Esophagus squamous epithelium (tissue), 5 donors: ENCODE measurements around the gene ADARB2. TPM values are rescaled to one million over a fixed set of nuclear protein-coding genes. Genes with fewer than 3 reads are reported as not detected.

Experiments used
- DNase-seq: peaks from one replicate; lab custom pipeline; 2025; lab: John Stamatoyannopoulos, UW
- H3K27ac ChIP-seq, 4 donors: fragments of 200-600 bp; sonication (generic); one replicate each; pipeline ENCODE4 v1.5.1; 2016 to 2019; ENCODE audit warnings: mild to moderate bottlenecking in 1 of 4
- H3K27me3 ChIP-seq, 4 donors: fragments of 200-600 bp; sonication (generic); 1 replicate in 3 of 4; 2 replicates in 1 of 4; pipeline versions ENCODE4 v1.5.1 to v1.6.0; 2017 to 2021; ENCODE audit warnings: antibody characterized with exemption in 1 of 4
- H3K36me3 ChIP-seq, 3 donors: fragments of 200-600 bp; sonication (generic); one replicate each; pipeline ENCODE4 v1.5.1; 2016 to 2019
- H3K4me1 ChIP-seq, 3 donors: fragments of 200-600 bp; sonication (generic); one replicate each; pipeline ENCODE4 v1.5.1; 2017 to 2019
- H3K4me3 ChIP-seq, 4 donors: fragments of 200-600 bp; sonication (generic); 1 replicate in 3 of 4; 2 replicates in 1 of 4; pipeline ENCODE4 v1.5.1; 2016 to 2019; ENCODE audit warnings: mild to moderate bottlenecking in 2 of 4, moderate library complexity in 1 of 4
- H3K9me3 ChIP-seq, 3 donors: fragments of 200-600 bp; sonication (generic); one replicate each; pipeline ENCODE4 v1.5.1; 2016 to 2019
- POLR2A ChIP-seq, 4 donors: fragments of 450-650 bp; IDR thresholded peaks; one replicate each; pipeline ENCODE4 v1.6.1; 2017; ENCODE audit warnings: antibody characterized with exemption in 4 of 4, mild to moderate bottlenecking in 4 of 4, moderate library complexity in 3 of 4
- WGBS, 2 donors: methylation state at CpG; one replicate each; pipeline ENCODE4 v1.1.5; 2018; 5-methylcytosine and 5-hydroxymethylcytosine counted together
- intact Hi-C: fragments of 100-400 bp; cut with DNase I; formaldehyde crosslinking; loops from one replicate; pipeline ENCODE4 v1.15.0; 2022
- total RNA-seq, 4 donors: library from RNA; depleted of rRNA; stranded (reverse); fragments of >200 nt; gene quantifications; one replicate each; pipeline ENCODE4 v1.1.0, GENCODE V29; 2016
- TF ChIP-seq, protein P1 (sequence below), 6 experiments: fragments of 450-650 bp in 4 of 6; fragments of 200-600 bp in 2 of 6; sonication (generic) in 2 of 6; IDR thresholded peaks; one replicate each; pipeline ENCODE4 v1.5.1; 2016 to 2019; ENCODE audit warnings: antibody characterized with exemption in 6 of 6, mild to moderate bottlenecking in 4 of 6, moderate library complexity in 4 of 6
- donor health status: DM: yes; HTN: yes; CAD: no.

Gene ADARB2
- total RNA-seq, 4 donors from 2014 or later: 0.21 to 3.5 (median 1.5) TPM

DNA sequence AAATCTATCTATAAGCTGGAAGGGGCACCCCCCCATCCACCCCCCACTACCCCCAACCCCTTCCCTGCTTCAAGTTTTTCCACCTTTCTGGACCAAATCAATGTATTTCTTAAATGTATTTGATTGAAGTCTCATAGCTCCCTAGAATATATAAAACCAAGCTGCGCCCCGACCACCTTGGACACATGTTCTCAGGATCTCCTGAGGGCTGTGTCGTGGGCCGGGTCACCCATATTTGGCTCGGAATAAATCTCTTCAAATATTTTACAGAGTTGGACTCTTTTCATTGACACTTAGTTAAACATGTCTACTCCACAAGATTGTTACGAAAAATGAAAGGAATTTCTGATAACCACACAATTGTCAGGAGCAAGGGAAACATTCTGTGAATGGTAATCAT is 215.6 kb downstream of the ADARB2 start:
- no peaks in the 10 kb centered on the region for H3K9me3 ChIP-seq
- TF ChIP-seq, protein P1, sequence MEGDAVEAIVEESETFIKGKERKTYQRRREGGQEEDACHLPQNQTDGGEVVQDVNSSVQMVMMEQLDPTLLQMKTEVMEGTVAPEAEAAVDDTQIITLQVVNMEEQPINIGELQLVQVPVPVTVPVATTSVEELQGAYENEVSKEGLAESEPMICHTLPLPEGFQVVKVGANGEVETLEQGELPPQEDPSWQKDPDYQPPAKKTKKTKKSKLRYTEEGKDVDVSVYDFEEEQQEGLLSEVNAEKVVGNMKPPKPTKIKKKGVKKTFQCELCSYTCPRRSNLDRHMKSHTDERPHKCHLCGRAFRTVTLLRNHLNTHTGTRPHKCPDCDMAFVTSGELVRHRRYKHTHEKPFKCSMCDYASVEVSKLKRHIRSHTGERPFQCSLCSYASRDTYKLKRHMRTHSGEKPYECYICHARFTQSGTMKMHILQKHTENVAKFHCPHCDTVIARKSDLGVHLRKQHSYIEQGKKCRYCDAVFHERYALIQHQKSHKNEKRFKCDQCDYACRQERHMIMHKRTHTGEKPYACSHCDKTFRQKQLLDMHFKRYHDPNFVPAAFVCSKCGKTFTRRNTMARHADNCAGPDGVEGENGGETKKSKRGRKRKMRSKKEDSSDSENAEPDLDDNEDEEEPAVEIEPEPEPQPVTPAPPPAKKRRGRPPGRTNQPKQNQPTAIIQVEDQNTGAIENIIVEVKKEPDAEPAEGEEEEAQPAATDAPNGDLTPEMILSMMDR (IDR thresholded peaks at IDR 0.05): no peak
- TF ChIP-seq POLR2A (IDR thresholded peaks at IDR 0.05): no peak
- H3K36me3 ChIP-seq: no peaks in the 10 kb centered on the region
- intact Hi-C loops: no loop called here
- 80 to 87% methylated on average over 6 of the region's 6 CpGs for WGBS, 2 donors
- H3K4me3 ChIP-seq: no peak overlapping the region
- H3K4me1 ChIP-seq: no peaks in the 10 kb centered on the region
- no peak for DNase-seq
- no peaks in the 10 kb centered on the region for H3K27me3 ChIP-seq
- H3K27ac ChIP-seq: no peak overlapping the region

DNA sequence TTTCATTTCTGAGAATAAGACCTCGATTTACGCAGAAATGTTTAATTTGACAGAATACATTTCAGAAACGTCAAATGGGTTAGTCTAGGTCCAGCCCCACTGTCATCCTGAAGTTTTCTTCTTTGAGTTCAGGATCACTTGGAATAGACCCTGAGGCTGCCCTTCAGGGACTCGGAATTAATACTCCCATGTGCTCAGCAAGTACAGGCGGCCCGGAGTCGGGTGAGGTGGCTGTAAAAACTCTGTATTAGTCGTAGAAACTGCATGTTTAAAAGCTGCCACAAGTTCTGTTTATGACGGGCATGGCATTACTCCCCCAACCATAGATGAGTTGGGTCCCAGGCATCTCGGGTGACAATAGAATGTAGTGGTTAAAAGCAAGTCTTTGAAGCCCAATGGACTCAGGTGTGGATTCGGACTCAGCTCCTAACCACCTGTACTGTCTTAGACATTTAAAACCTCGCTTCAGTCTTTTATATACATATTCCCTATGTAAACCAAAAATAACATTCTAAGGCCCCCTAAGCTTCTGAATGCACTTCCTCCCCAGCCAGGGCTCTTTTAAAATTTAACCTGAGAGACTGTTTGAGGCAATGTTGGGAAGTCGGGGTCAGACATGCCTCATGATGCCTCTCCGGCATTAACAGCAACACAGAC is 216.3 kb downstream of the ADARB2 start:
- no peaks in the 10 kb centered on the region for H3K27me3 ChIP-seq
- TF ChIP-seq, protein P1 (IDR thresholded peaks at IDR 0.05): no peak
- no peak for TF ChIP-seq POLR2A (IDR thresholded peaks at IDR 0.05)
- H3K27ac ChIP-seq: no peak overlapping the region
- no peak for DNase-seq
- H3K36me3 ChIP-seq: no peaks in the 10 kb centered on the region
- H3K4me3 ChIP-seq: no peak overlapping the region
- 75 to 77% methylated on average over 13 to 14 of the region's 14 CpGs for WGBS, 2 donors
- no peaks in the 10 kb centered on the region for H3K4me1 ChIP-seq
- no peaks in the 10 kb centered on the region for H3K9me3 ChIP-seq
- intact Hi-C loops: no loop called here

DNA sequence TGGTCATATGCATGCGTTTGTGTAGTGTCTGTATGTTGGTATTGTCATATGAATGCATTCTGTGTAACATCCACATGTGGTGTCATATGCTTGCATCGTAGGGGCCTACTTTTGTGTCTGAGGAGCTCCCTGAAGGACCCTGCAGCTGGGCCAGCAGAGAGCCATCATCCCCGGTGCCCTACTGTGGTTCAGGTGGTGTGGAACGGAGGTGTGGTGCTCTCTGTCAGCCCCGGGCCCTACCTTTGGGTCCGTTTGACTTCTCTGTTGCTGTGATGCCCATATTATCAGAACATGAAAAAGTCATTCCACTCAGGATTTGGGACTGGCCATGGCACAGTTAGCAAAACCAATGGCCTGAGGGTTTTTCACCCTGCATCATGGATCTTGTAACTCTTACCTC is 217.9 kb downstream of the ADARB2 start:
- H3K9me3 ChIP-seq: no peaks in the 10 kb centered on the region
- TF ChIP-seq POLR2A (IDR thresholded peaks at IDR 0.05): no peak
- TF ChIP-seq, protein P1 (IDR thresholded peaks at IDR 0.05): no peak
- no peaks in the 10 kb centered on the region for H3K36me3 ChIP-seq
- no peaks in the 10 kb centered on the region for H3K4me1 ChIP-seq
- H3K27me3 ChIP-seq: no peaks in the 10 kb centered on the region
- 89 to 98% methylated on average over 6 of the region's 6 CpGs for WGBS, 2 donors
- H3K27ac ChIP-seq: no peak overlapping the region
- intact Hi-C loops: no loop called here
- DNase-seq: no peak
- H3K4me3 ChIP-seq: no peak overlapping the region

DNA sequence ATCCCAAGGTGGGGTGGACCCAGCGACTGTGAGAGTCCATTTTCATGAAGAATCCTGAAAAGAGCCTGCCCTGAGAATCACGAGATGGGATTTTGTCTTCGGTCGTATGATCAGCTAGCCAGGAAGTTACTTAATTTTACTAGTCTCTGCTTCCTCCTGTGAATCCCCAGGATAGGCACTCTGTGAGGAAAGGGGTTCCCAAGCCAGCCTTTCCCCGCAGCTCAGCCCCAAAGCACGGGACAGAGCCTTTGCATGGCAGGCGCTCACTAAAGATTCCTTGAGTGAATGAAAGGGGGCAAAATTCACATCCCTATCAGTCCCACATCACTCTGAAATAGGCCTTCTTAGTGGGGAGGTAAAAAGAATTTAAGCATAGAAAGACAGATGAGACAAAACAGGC is 219.6 kb downstream of the ADARB2 start:
- no peak for DNase-seq
- no peaks in the 10 kb centered on the region for H3K4me1 ChIP-seq
- no peak overlapping the region for H3K4me3 ChIP-seq
- 87 to 90% methylated on average over 7 of the region's 7 CpGs for WGBS, 2 donors
- TF ChIP-seq, protein P1 (IDR thresholded peaks at IDR 0.05): no peak
- TF ChIP-seq POLR2A (IDR thresholded peaks at IDR 0.05): no peak
- H3K27me3 ChIP-seq: no peaks in the 10 kb centered on the region
- no peaks in the 10 kb centered on the region for H3K36me3 ChIP-seq
- no peak overlapping the region for H3K27ac ChIP-seq
- H3K9me3 ChIP-seq: no peaks in the 10 kb centered on the region
- intact Hi-C loops: no loop called here

DNA sequence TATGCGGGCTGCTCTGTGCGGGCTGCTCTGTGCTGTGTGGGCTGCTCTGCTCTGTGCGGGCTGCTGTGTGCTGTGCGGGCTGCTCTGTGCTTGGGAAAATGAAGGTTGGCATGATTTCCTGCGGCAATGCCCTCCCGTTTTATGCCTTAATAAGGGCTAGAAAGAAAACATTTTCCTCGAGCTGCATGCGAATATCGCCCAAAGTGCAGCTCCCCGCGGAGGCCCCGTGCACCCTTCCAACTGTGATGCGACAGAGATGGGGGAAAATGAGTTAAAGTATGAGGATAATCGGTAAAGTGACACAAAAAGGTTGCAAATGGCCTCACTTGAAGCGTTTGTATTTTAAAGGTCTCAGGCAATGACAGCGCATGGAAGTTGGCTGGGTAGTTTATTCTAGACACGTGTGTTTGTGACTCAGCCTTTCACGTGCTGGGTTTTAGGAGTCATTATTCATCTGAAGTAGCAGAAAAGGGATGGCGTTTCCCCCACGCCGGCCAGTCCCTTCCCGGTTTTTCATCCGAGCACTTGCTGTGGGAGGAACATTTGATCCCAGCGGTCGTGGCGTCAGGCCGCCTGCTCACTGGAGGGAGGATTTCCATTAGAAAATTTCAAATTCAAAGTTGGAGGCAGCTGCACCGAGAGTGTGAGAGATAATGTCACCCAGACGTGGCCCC is 220.7 kb downstream of the ADARB2 start:
- 70 to 73% methylated on average over 15 to 20 of the region's 29 CpGs for WGBS, 2 donors
- H3K36me3 ChIP-seq: no peaks in the 10 kb centered on the region
- H3K27ac ChIP-seq: no peak overlapping the region
- intact Hi-C loops: no loop called here
- H3K4me1 ChIP-seq: no peaks in the 10 kb centered on the region
- H3K9me3 ChIP-seq: no peaks in the 10 kb centered on the region
- H3K4me3 ChIP-seq: no peak overlapping the region
- DNase-seq: no peak
- no peaks in the 10 kb centered on the region for H3K27me3 ChIP-seq
- TF ChIP-seq POLR2A (IDR thresholded peaks at IDR 0.05): no peak
- TF ChIP-seq, protein P1 (IDR thresholded peaks at IDR 0.05): no peak
